Panc1 (cell line): ENCODE data around the gene DNTT.

Experiments
- POLR2AphosphoS5 ChIP-seq: IDR thresholded peaks from 2 replicates; pipeline ENCODE4 v1.6.1; 2012; ENCODE audit warnings: mild to moderate bottlenecking, low read depth, low read length, moderate library complexity
- SIN3A ChIP-seq: IDR thresholded peaks from 2 replicates; pipeline ENCODE4 v1.6.1; 2012; ENCODE audit warnings: low read depth, mild to moderate bottlenecking, low read length, moderate library complexity, borderline replicate concordance; ENCODE audit not compliant: insufficient read depth
- TCF7L2 ChIP-seq: IDR thresholded peaks from 2 replicates; pipeline ENCODE4 v1.6.1; 2011; ENCODE audit warnings: mild to moderate bottlenecking, low read depth, low read length, inconsistent platforms
- TF ChIP-seq, protein P1 (sequence below): fragments of 450-650 bp; IDR thresholded peaks from 2 replicates; pipeline ENCODE4 v1.5.1; 2017; ENCODE audit warnings: mild to moderate bottlenecking
- TF ChIP-seq, protein P2 (sequence below), 2 experiments: IDR thresholded peaks; 2 replicates each; pipeline ENCODE4 v1.6.1; 2011 to 2012; ENCODE audit warnings: low read depth in 2 of 2, control low read depth in 1 of 2, low read length in 1 of 2, mild to moderate bottlenecking in 1 of 2, moderate library complexity in 1 of 2; ENCODE audit not compliant: insufficient read depth in 1 of 2

DNA sequence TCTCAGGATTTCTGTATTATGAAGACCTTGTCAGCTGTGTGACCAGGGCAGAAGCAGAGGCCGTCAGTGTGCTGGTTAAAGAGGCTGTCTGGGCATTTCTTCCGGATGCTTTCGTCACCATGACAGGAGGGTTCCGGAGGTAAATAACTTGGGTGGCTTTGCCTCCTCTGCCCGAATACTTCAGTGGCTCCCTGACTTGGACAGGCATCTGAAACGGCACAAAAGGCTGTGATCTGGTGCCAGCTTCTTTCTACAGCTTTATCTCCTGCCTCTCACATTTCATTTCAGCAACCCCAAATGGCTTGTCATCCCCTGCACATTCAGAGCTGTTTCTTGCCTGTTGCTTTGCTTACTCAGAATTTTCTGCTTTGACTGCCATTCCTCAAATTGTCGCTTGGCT lies 23.2 kb downstream of the DNTT start:
- TF ChIP-seq, protein P1, sequence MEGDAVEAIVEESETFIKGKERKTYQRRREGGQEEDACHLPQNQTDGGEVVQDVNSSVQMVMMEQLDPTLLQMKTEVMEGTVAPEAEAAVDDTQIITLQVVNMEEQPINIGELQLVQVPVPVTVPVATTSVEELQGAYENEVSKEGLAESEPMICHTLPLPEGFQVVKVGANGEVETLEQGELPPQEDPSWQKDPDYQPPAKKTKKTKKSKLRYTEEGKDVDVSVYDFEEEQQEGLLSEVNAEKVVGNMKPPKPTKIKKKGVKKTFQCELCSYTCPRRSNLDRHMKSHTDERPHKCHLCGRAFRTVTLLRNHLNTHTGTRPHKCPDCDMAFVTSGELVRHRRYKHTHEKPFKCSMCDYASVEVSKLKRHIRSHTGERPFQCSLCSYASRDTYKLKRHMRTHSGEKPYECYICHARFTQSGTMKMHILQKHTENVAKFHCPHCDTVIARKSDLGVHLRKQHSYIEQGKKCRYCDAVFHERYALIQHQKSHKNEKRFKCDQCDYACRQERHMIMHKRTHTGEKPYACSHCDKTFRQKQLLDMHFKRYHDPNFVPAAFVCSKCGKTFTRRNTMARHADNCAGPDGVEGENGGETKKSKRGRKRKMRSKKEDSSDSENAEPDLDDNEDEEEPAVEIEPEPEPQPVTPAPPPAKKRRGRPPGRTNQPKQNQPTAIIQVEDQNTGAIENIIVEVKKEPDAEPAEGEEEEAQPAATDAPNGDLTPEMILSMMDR: no peak
- TF ChIP-seq POLR2AphosphoS5: no peak
- no peak for TF ChIP-seq SIN3A
- TF ChIP-seq, protein P2, sequence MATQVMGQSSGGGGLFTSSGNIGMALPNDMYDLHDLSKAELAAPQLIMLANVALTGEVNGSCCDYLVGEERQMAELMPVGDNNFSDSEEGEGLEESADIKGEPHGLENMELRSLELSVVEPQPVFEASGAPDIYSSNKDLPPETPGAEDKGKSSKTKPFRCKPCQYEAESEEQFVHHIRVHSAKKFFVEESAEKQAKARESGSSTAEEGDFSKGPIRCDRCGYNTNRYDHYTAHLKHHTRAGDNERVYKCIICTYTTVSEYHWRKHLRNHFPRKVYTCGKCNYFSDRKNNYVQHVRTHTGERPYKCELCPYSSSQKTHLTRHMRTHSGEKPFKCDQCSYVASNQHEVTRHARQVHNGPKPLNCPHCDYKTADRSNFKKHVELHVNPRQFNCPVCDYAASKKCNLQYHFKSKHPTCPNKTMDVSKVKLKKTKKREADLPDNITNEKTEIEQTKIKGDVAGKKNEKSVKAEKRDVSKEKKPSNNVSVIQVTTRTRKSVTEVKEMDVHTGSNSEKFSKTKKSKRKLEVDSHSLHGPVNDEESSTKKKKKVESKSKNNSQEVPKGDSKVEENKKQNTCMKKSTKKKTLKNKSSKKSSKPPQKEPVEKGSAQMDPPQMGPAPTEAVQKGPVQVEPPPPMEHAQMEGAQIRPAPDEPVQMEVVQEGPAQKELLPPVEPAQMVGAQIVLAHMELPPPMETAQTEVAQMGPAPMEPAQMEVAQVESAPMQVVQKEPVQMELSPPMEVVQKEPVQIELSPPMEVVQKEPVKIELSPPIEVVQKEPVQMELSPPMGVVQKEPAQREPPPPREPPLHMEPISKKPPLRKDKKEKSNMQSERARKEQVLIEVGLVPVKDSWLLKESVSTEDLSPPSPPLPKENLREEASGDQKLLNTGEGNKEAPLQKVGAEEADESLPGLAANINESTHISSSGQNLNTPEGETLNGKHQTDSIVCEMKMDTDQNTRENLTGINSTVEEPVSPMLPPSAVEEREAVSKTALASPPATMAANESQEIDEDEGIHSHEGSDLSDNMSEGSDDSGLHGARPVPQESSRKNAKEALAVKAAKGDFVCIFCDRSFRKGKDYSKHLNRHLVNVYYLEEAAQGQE (IDR thresholded peaks at IDR 0.05; ENCODE audit: insufficient read depth in 1 of 2, low read depth in 2 of 2, low read length in 1 of 2): no peak
- TF ChIP-seq TCF7L2: no peak
